Hepatocyte (in vitro differentiated cells): ENCODE measurements around the gene RAB3A. TPM values are rescaled to one million over a fixed set of nuclear protein-coding genes. Genes with fewer than 3 reads are reported as not detected.

Experiments used
- DNase-seq: peaks from one replicate; pipeline ENCODE4 v3.0.0-alpha.2; 2016; ENCODE audit warnings: low spot score
- H2AFZ ChIP-seq: fragments of 200-600 bp; sonication (generic); 2 replicates; pipeline ENCODE4 v1.6.0; 2016; ENCODE audit warnings: antibody characterized with exemption, mild to moderate bottlenecking
- H3K27ac ChIP-seq: fragments of 200-600 bp; sonication (generic); 2 replicates; pipeline ENCODE4 v1.5.1; 2016; ENCODE audit warnings: mild to moderate bottlenecking
- H3K27me3 ChIP-seq: fragments of 200-600 bp; sonication (generic); 2 replicates; pipeline ENCODE4 v1.6.1; 2016
- H3K36me3 ChIP-seq: fragments of 200-600 bp; sonication (generic); replicated peaks from 2 replicates; pipeline ENCODE4 v1.5.1; 2016; ENCODE audit warnings: low read depth; ENCODE audit not compliant: insufficient read depth
- H3K4me1 ChIP-seq: fragments of 200-600 bp; sonication (generic); 2 replicates; pipeline ENCODE4 v1.5.1; 2016; ENCODE audit warnings: mild to moderate bottlenecking, moderate library complexity; ENCODE audit not compliant: insufficient read depth
- H3K4me2 ChIP-seq: fragments of 200-600 bp; sonication (generic); 2 replicates; pipeline ENCODE4 v1.6.0; 2016
- H3K4me3 ChIP-seq: fragments of 200-600 bp; sonication (generic); 2 replicates; pipeline ENCODE4 v1.5.1; 2016; ENCODE audit warnings: mild to moderate bottlenecking
- H3K79me2 ChIP-seq: fragments of 200-600 bp; sonication (generic); 2 replicates; pipeline ENCODE4 v1.6.0; 2017; ENCODE audit warnings: mild to moderate bottlenecking
- H3K9me2 ChIP-seq: fragments of 200-600 bp; sonication (generic); replicated peaks from 2 replicates; pipeline ENCODE4 v1.6.0; 2017; ENCODE audit warnings: mild to moderate bottlenecking; ENCODE audit not compliant: insufficient read depth
- H3K9me3 ChIP-seq: fragments of 200-600 bp; sonication (generic); 2 replicates; pipeline ENCODE4 v1.5.1; 2016; ENCODE audit warnings: low read depth, mild to moderate bottlenecking
- H4K20me1 ChIP-seq: fragments of 200-600 bp; sonication (generic); 2 replicates; pipeline ENCODE4 v1.6.0; 2016; ENCODE audit warnings: mild to moderate bottlenecking; ENCODE audit not compliant: insufficient read depth, poor library complexity, severe bottlenecking
- CTCF ChIP-seq: fragments of 200-600 bp; sonication (generic); IDR thresholded peaks from 2 replicates; pipeline ENCODE4 v1.5.1; 2016; ENCODE audit warnings: antibody characterized with exemption, mild to moderate bottlenecking; ENCODE audit not compliant: poor library complexity
- EZH2 ChIP-seq: fragments of 200-600 bp; sonication (generic); IDR thresholded peaks from 2 replicates; pipeline ENCODE4 v1.6.1; 2016; ENCODE audit warnings: antibody characterized with exemption, mild to moderate bottlenecking, borderline replicate concordance
- EZH2phosphoT487 ChIP-seq: fragments of 200-600 bp; sonication (generic); IDR thresholded peaks from one replicate; pipeline ENCODE4 v1.6.1; 2018; ENCODE audit warnings: antibody characterized with exemption, mild to moderate bottlenecking, low read depth, moderate library complexity; ENCODE audit not compliant: unreplicated experiment, severe bottlenecking
- WGBS: methylation state at CpG from one replicate; pipeline ENCODE4 v1.1.6; 2016; ENCODE audit warnings: low lambda C conversion rate; ENCODE audit errors: missing lambda C conversion rate; 5-methylcytosine and 5-hydroxymethylcytosine counted together
- polyA plus RNA-seq: library from polyadenylated mRNA; unstranded; fragments of >200 nt; fragmentation: Nextera tagmentation; extraction: Ambion mirVana; gene quantifications from 2 replicates; pipeline ENCODE4 v1.2.1, GENCODE V29; 2016
- small RNA-seq: library from RNA; depleted of rRNA; stranded (forward); fragments of <200 nt; gene quantifications from one replicate; pipeline ENCODE3, GENCODE V24; 2014
- total RNA-seq: library from RNA; depleted of rRNA; stranded (reverse); fragments of >200 nt; gene quantifications from 2 replicates; pipeline ENCODE4 v1.2.3, GENCODE V29; 2014

The RAB3A gene
- total and polyA plus RNA-seq, 2 experiments from 2014 or later, result 2.2 to 2.6 TPM

GRCh38 chr19:18150776-18151624, 52.8 kb downstream of the RAB3A start:
- peak overlapping the region; percentile 76 for H3K4me2 ChIP-seq
- no peak for DNase-seq
- no peaks in the 10 kb centered on the region for H3K9me3 ChIP-seq
- H3K79me2 ChIP-seq, result peaks cover 27% of the 10 kb centered on the region
- TF ChIP-seq CTCF, result no peak
- no peak for TF ChIP-seq EZH2
- no peak for TF ChIP-seq EZH2phosphoT487
- no peaks in the 10 kb centered on the region for H3K36me3 ChIP-seq
- H3K9me2 ChIP-seq, result no peaks in the 10 kb centered on the region
- no peak overlapping the region for H3K27ac ChIP-seq
- no peaks in the 10 kb centered on the region for H3K27me3 ChIP-seq
- 92% methylated on average over 18 of the region's 18 CpGs for WGBS
- H4K20me1 ChIP-seq, result no peaks in the 10 kb centered on the region
- no peak overlapping the region for H3K4me3 ChIP-seq
- no peak overlapping the region for H2AFZ ChIP-seq
- peaks cover 10% of the 10 kb centered on the region for H3K4me1 ChIP-seq

GRCh38 chr19:18149596-18149975, 54.3 kb downstream of the RAB3A start:
- Histone ChIP-seq H3K4me2 (no peak overlapping the region), H3K27ac (no peak overlapping the region), H3K9me2 (no peaks in the 10 kb centered on the region), H3K79me2 (peaks cover 14% of the 10 kb centered on the region), H4K20me1 (no peaks in the 10 kb centered on the region), H3K4me3 (no peak overlapping the region), H3K4me1 (peaks cover 9% of the 10 kb centered on the region), H3K9me3 (no peaks in the 10 kb centered on the region), H2AFZ (no peak overlapping the region), H3K27me3 (no peaks in the 10 kb centered on the region), H3K36me3 (no peaks in the 10 kb centered on the region)
- 93% methylated on average over 16 of the region's 16 CpGs for WGBS
- DNase-seq, result no peak
- TF ChIP-seq CTCF, result no peak
- no peak for TF ChIP-seq EZH2phosphoT487
- TF ChIP-seq EZH2, result no peak

- Histone ChIP-seq H3K27me3 (no peaks in the 10 kb centered on the region), H3K4me3 (no peak overlapping the region), H4K20me1 (no peaks in the 10 kb centered on the region), H3K9me2 (no peaks in the 10 kb centered on the region), H3K4me2 (no peak overlapping the region), H3K9me3 (no peaks in the 10 kb centered on the region), H2AFZ (no peak overlapping the region), H3K36me3 (no peaks in the 10 kb centered on the region), H3K4me1 (peaks cover 5% of the 10 kb centered on the region), H3K79me2 (no peaks in the 10 kb centered on the region), H3K27ac (no peak overlapping the region)
- 96% methylated on average over 11 of the region's 13 CpGs for WGBS
- TF ChIP-seq CTCF (no peak), EZH2phosphoT487 (no peak), EZH2 (no peak)
- DNase-seq, result no peak
Observed at GRCh38 chr19:18147396-18147795, 56.4 kb downstream of the RAB3A start.

Small RNAs within 50 kb of the gene (small RNA-seq; reads per million reads assigned to genes)
- not detected for gene IFI30

Other genes starting within 250 kb of the RAB3A start
- 2.4 and 3.3 TPM in 2 replicates for gene KCNN1, start 236.9 kb downstream of the RAB3A start, total RNA-seq
- 3.2 and 3.3 TPM in 2 replicates for gene KCNN1, start 236.9 kb downstream of the RAB3A start, polyA plus RNA-seq
- 4.5 and 5.5 TPM in 2 replicates for gene ARRDC2, start 195.9 kb downstream of the RAB3A start, total RNA-seq
- 3.9 and 7.4 TPM in 2 replicates for gene ARRDC2, start 195.9 kb downstream of the RAB3A start, polyA plus RNA-seq
- not detected in 2 replicates for gene IL12RB1, start 117.1 kb downstream of the RAB3A start, total RNA-seq
- gene IL12RB1, start 117.1 kb downstream of the RAB3A start, polyA plus RNA-seq, result not detected in 2 replicates
- gene MAST3, start 106.3 kb downstream of the RAB3A start, total RNA-seq, result 5.5 and 9.7 TPM in 2 replicates
- gene MAST3, start 106.3 kb downstream of the RAB3A start, polyA plus RNA-seq, result 10.3 and 11.1 TPM in 2 replicates
- 29.9 and 38.7 TPM in 2 replicates for gene PIK3R2, start 50.9 kb downstream of the RAB3A start, total RNA-seq
- gene PIK3R2, start 50.9 kb downstream of the RAB3A start, polyA plus RNA-seq, result 49.5 and 52.2 TPM in 2 replicates
- gene IFI30, start 30.2 kb downstream of the RAB3A start, total RNA-seq, result 95.7 and 133 TPM in 2 replicates
- 129 and 170 TPM in 2 replicates for gene IFI30, start 30.2 kb downstream of the RAB3A start, polyA plus RNA-seq
- 31.8 and 36.9 TPM in 2 replicates for gene MPV17L2, start 10.8 kb downstream of the RAB3A start, total RNA-seq
- 22.4 and 26.0 TPM in 2 replicates for gene MPV17L2, start 10.8 kb downstream of the RAB3A start, polyA plus RNA-seq
- 0.43 and 0.72 TPM in 2 replicates for gene PDE4C, start 22.4 kb upstream of the RAB3A start, total RNA-seq
- gene PDE4C, start 22.4 kb upstream of the RAB3A start, polyA plus RNA-seq, result 0.10 and 0.47 TPM in 2 replicates
- 3.7 and 3.9 TPM in 2 replicates for gene IQCN, start 70.4 kb upstream of the RAB3A start, total RNA-seq
- gene IQCN, start 70.4 kb upstream of the RAB3A start, polyA plus RNA-seq, result 1.5 and 2.3 TPM in 2 replicates
- gene JUND, start 77.6 kb upstream of the RAB3A start, total RNA-seq, result 307 and 379 TPM in 2 replicates
- 698 and 768 TPM in 2 replicates for gene JUND, start 77.6 kb upstream of the RAB3A start, polyA plus RNA-seq
- gene LSM4, start 119.0 kb upstream of the RAB3A start, total RNA-seq, result 185 and 202 TPM in 2 replicates
- gene LSM4, start 119.0 kb upstream of the RAB3A start, polyA plus RNA-seq, result 218 and 226 TPM in 2 replicates
- 35.0 and 36.1 TPM in 2 replicates for gene PGPEP1, start 136.6 kb upstream of the RAB3A start, total RNA-seq
- gene PGPEP1, start 136.6 kb upstream of the RAB3A start, polyA plus RNA-seq, result 24.8 and 26.8 TPM in 2 replicates
- gene GDF15, start 182.1 kb upstream of the RAB3A start, total RNA-seq, result 106 and 123 TPM in 2 replicates
- 175 and 185 TPM in 2 replicates for gene GDF15, start 182.1 kb upstream of the RAB3A start, polyA plus RNA-seq
- 0.16 TPM in 1 of 2 replicates, not detected in the other for gene LRRC25, start 193.6 kb upstream of the RAB3A start, total RNA-seq
- gene LRRC25, start 193.6 kb upstream of the RAB3A start, polyA plus RNA-seq, result 0.36 and 1.5 TPM in 2 replicates
- 55.8 and 72.6 TPM in 2 replicates for gene SSBP4, start 215.4 kb upstream of the RAB3A start, total RNA-seq
- 156 and 169 TPM in 2 replicates for gene SSBP4, start 215.4 kb upstream of the RAB3A start, polyA plus RNA-seq
- gene ISYNA1, start 234.1 kb upstream of the RAB3A start, total RNA-seq, result 51.5 and 54.9 TPM in 2 replicates
- 144 and 188 TPM in 2 replicates for gene ISYNA1, start 234.1 kb upstream of the RAB3A start, polyA plus RNA-seq